Measurements from ENCODE around the gene PLA2G10.
"Not testable (repeated sequence)": the region's sequence is repeated elsewhere in the genome, so short reads cannot be mapped to it uniquely, and the experiment has no call there.

- not testable (repeated sequence) for TF ChIP-seq CTCF (IDR thresholded peaks at IDR 0.05); ATF1 (CRISPR knock-in tag; IDR thresholded peaks at IDR 0.05); ARID4B (CRISPR knock-in tag; IDR thresholded peaks at IDR 0.05; ENCODE audit: borderline replicate concordance); ATF3 (CRISPR knock-in tag; conservative IDR thresholded peaks at IDR 0.05); SP1 (CRISPR knock-in tag; conservative IDR thresholded peaks at IDR 0.05); MAX (CRISPR knock-in tag; IDR thresholded peaks at IDR 0.05); RORB (CRISPR knock-in tag; IDR thresholded peaks at IDR 0.05); KAT7 (CRISPR knock-in tag; IDR thresholded peaks at IDR 0.05; ENCODE audit: borderline replicate concordance)
Measured at GRCh38 chr16:14733233-14733632, 39.1 kb upstream of the PLA2G10 start.
